WTC11 (cell line): ENCODE measurements around the gene ZFAND3. TPM values are rescaled to one million over a fixed set of nuclear protein-coding genes. Genes with fewer than 3 reads are reported as not detected.

Experiments used
- ATAC-seq: fragments of 200-7000 bp; cut with Tn5 transposase; 2 replicates; pipeline ENCODE4 v1.10.0; 2021; ENCODE audit warnings: mild to moderate bottlenecking, moderate library complexity
- CTCF ChIA-PET: fragments of 300-600 bp; sonication (Branson Sonifier 250); formaldehyde crosslinking; loops from one replicate; lab custom pipeline; 2021; ENCODE audit warnings: antibody characterized with exemption; lab: Charles Lee
- POLR2A ChIA-PET: fragments of 350-600 bp; sonication (Branson Sonifier 250); formaldehyde crosslinking; loops from one replicate; lab custom pipeline; 2021; ENCODE audit warnings: antibody characterized with exemption; lab: Charles Lee
- DNase-seq: peaks from one replicate; pipeline ENCODE4 v3.0.0; 2021; ENCODE audit warnings: low spot score
- H3K27ac Mint-ChIP-seq: 2 replicates; pipeline ENCODE4 v1.8.0; 2021; ENCODE audit warnings: mixed read lengths
- H3K27me3 Mint-ChIP-seq: 2 replicates; pipeline ENCODE4 v1.8.0; 2021; ENCODE audit warnings: low read depth, mild to moderate bottlenecking, moderate library complexity, mixed read lengths
- H3K36me3 Mint-ChIP-seq: 2 replicates; pipeline ENCODE4 v1.8.0; 2021; ENCODE audit warnings: mixed read lengths
- H3K4me1 Mint-ChIP-seq: 2 replicates; pipeline ENCODE4 v1.8.0; 2022; ENCODE audit warnings: mixed read lengths
- H3K4me3 Mint-ChIP-seq: 2 replicates; pipeline ENCODE4 v1.8.0; 2021; ENCODE audit warnings: mild to moderate bottlenecking, moderate library complexity, mixed read lengths
- H3K9me3 Mint-ChIP-seq: 2 replicates; pipeline ENCODE4 v1.8.0; 2021; ENCODE audit warnings: mixed read lengths
- ATF1 ChIP-seq: sonication (generic); formaldehyde crosslinking; IDR thresholded peaks from 2 replicates; pipeline ENCODE4 v1.8.1; 2023; ENCODE audit warnings: mild to moderate bottlenecking, moderate library complexity, missing genetic modification reagents
- EMX1 ChIP-seq: fragments of 250-450 bp; sonication (Bioruptor Pico); IDR thresholded peaks from 2 replicates; pipeline ENCODE4 v1.8.0; 2021; ENCODE audit warnings: mild to moderate bottlenecking
- FOXK1 ChIP-seq: sonication (generic); formaldehyde crosslinking; IDR thresholded peaks from 2 replicates; pipeline ENCODE4 v1.8.0; 2022; ENCODE audit warnings: mild to moderate bottlenecking, moderate library complexity, missing genetic modification reagents
- GRHL2 ChIP-seq: fragments of 250-450 bp; sonication (Bioruptor Pico); IDR thresholded peaks from 2 replicates; pipeline ENCODE4 v1.8.0; 2022; ENCODE audit warnings: mild to moderate bottlenecking, moderate library complexity; ENCODE audit not compliant: insufficient replicate concordance, severe bottlenecking
- JAZF1 ChIP-seq: fragments of 250-450 bp; sonication (Bioruptor Pico); IDR thresholded peaks from 2 replicates; pipeline ENCODE4 v1.9.0; 2021; ENCODE audit warnings: moderate library complexity, mild to moderate bottlenecking, inconsistent platforms
- MYBL2 ChIP-seq: sonication (generic); formaldehyde crosslinking; IDR thresholded peaks from 2 replicates; pipeline ENCODE4 v1.8.1; 2023; ENCODE audit warnings: mild to moderate bottlenecking, moderate library complexity, missing genetic modification reagents
- NR1H2 ChIP-seq: sonication (generic); formaldehyde crosslinking; IDR thresholded peaks from 2 replicates; pipeline ENCODE4 v1.9.0; 2021; ENCODE audit warnings: mild to moderate bottlenecking, moderate library complexity, missing genetic modification reagents
- NR3C1 ChIP-seq: sonication (generic); formaldehyde crosslinking; conservative IDR thresholded peaks from 2 replicates; pipeline ENCODE4 v1.8.1; 2023; ENCODE audit warnings: low read depth, mild to moderate bottlenecking, missing genetic modification reagents
- RELA ChIP-seq: sonication (generic); formaldehyde crosslinking; IDR thresholded peaks from 2 replicates; pipeline ENCODE4 v1.8.1; 2022; ENCODE audit warnings: missing genetic modification reagents, mild to moderate bottlenecking, borderline replicate concordance
- RORB ChIP-seq: fragments of 250-450 bp; sonication (Bioruptor Pico); IDR thresholded peaks from 2 replicates; pipeline ENCODE4 v1.9.0; 2021; ENCODE audit warnings: mild to moderate bottlenecking
- SMAD3 ChIP-seq: sonication (generic); formaldehyde crosslinking; IDR thresholded peaks from 2 replicates; pipeline ENCODE4 v1.8.0; 2022; ENCODE audit warnings: missing genetic modification reagents, mild to moderate bottlenecking, borderline replicate concordance
- TCF7 ChIP-seq: sonication (generic); formaldehyde crosslinking; IDR thresholded peaks from 2 replicates; pipeline ENCODE4 v1.8.0; 2022; ENCODE audit warnings: mild to moderate bottlenecking, low read depth, missing genetic modification reagents, moderate library complexity
- TEAD1 ChIP-seq: sonication (generic); formaldehyde crosslinking; IDR thresholded peaks from 2 replicates; pipeline ENCODE4 v1.8.0; 2022; ENCODE audit warnings: mild to moderate bottlenecking, missing genetic modification reagents
- ZNF232 ChIP-seq: sonication (generic); formaldehyde crosslinking; IDR thresholded peaks from 2 replicates; pipeline ENCODE4 v1.8.0; 2022; ENCODE audit warnings: mild to moderate bottlenecking, missing genetic modification reagents
- total RNA-seq: library from RNA; stranded (reverse); gene quantifications from 3 replicates; pipeline ENCODE4 v1.2.3, GENCODE V29; 2021
- TF ChIP-seq, protein P1 (sequence below): sonication (generic); formaldehyde crosslinking; IDR thresholded peaks from 2 replicates; pipeline ENCODE4 v1.8.1; 2022; ENCODE audit warnings: mild to moderate bottlenecking, missing genetic modification reagents, moderate library complexity, borderline replicate concordance
- TF ChIP-seq, protein P2 (sequence below): sonication (generic); formaldehyde crosslinking; IDR thresholded peaks from 2 replicates; pipeline ENCODE4 v1.8.1; 2023; ENCODE audit warnings: mild to moderate bottlenecking, moderate library complexity, missing genetic modification reagents
- TF ChIP-seq, protein P3 (sequence below): fragments of 250-450 bp; sonication (Bioruptor Pico); IDR thresholded peaks from 2 replicates; pipeline ENCODE4 v1.8.0; 2021; ENCODE audit warnings: mild to moderate bottlenecking
- TF ChIP-seq, protein P4 (sequence below): sonication (generic); formaldehyde crosslinking; IDR thresholded peaks from 2 replicates; pipeline ENCODE4 v1.8.1; 2022; ENCODE audit warnings: mild to moderate bottlenecking, moderate library complexity, missing genetic modification reagents
- TF ChIP-seq, protein P5 (sequence below): fragments of 200-600 bp; IDR thresholded peaks from 2 replicates; pipeline ENCODE4 v1.8.0; 2022; ENCODE audit warnings: antibody characterized with exemption
- TF ChIP-seq, protein P6 (sequence below): sonication (generic); formaldehyde crosslinking; IDR thresholded peaks from 2 replicates; pipeline ENCODE4 v1.8.0; 2022; ENCODE audit warnings: mild to moderate bottlenecking, missing genetic modification reagents

The ZFAND3 gene
- total RNA-seq, 1 experiment from 2014 or later, result 50.3 TPM

DNA sequence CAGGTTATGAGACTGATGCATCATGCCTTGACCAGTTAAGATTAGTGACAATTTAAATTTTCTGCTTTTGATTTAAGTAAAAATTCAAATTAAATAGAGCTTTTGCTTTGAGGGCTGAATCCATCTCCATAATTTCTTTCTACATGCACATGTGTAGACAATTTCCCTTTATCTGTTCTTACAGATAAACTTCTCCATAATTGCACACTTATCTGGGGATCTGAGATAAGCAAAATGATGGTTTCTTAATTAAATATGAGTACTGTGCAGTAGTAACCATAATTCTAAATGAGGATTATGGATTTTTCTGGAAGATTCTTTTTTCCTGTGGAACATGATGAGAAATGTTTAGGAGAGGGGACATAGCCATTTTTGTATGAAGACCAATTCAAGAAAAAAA is 44.7 kb downstream of the ZFAND3 start (continued):
- TF ChIP-seq EMX1, result no peak
- TF ChIP-seq, protein P1, sequence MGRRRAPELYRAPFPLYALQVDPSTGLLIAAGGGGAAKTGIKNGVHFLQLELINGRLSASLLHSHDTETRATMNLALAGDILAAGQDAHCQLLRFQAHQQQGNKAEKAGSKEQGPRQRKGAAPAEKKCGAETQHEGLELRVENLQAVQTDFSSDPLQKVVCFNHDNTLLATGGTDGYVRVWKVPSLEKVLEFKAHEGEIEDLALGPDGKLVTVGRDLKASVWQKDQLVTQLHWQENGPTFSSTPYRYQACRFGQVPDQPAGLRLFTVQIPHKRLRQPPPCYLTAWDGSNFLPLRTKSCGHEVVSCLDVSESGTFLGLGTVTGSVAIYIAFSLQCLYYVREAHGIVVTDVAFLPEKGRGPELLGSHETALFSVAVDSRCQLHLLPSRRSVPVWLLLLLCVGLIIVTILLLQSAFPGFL, result no peak
- no peak for TF ChIP-seq TCF7
- TF ChIP-seq MYBL2 (CRISPR knock-in tag), result no peak
- TF ChIP-seq GRHL2 (CRISPR knock-in tag), result no peak

DNA sequence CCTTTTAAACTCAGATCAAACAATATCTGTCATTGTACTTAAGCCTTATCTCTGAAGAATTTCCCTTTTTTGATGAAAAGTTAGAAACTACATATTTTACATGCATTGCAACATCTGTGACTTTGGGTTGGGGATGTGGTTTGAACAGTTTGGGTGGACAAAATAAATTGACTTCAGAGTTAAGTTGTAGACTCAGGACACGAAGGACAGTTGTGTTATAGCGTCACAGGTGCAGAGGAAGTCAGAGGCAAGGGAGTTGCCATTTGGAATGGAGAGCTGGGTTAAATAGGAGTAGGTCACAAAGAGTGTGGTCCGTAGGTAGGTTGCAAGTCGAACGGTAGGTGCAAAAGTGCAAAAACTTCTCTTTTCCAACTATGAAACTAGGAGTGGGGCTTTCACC is 46.0 kb downstream of the ZFAND3 start:
- CTCF ChIA-PET, result interaction anchor here (1.0 kb wide), 1 partner anchor 74 kb away, joined by 4 read pairs; no protein-coding TSS in a partner anchor
- TF ChIP-seq NR3C1 (CRISPR knock-in tag), result no peak
- no peak for TF ChIP-seq RELA
- TF ChIP-seq, protein P2, sequence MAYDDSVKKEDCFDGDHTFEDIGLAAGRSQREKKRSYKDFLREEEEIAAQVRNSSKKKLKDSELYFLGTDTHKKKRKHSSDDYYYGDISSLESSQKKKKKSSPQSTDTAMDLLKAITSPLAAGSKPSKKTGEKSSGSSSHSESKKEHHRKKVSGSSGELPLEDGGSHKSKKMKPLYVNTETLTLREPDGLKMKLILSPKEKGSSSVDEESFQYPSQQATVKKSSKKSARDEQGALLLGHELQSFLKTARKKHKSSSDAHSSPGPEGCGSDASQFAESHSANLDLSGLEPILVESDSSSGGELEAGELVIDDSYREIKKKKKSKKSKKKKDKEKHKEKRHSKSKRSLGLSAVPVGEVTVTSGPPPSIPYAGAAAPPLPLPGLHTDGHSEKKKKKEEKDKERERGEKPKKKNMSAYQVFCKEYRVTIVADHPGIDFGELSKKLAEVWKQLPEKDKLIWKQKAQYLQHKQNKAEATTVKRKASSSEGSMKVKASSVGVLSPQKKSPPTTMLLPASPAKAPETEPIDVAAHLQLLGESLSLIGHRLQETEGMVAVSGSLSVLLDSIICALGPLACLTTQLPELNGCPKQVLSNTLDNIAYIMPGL, result no peak
- TF ChIP-seq SMAD3 (CRISPR knock-in tag), result no peak
- TF ChIP-seq ZNF232 (CRISPR knock-in tag), result no peak
- TF ChIP-seq, protein P3, sequence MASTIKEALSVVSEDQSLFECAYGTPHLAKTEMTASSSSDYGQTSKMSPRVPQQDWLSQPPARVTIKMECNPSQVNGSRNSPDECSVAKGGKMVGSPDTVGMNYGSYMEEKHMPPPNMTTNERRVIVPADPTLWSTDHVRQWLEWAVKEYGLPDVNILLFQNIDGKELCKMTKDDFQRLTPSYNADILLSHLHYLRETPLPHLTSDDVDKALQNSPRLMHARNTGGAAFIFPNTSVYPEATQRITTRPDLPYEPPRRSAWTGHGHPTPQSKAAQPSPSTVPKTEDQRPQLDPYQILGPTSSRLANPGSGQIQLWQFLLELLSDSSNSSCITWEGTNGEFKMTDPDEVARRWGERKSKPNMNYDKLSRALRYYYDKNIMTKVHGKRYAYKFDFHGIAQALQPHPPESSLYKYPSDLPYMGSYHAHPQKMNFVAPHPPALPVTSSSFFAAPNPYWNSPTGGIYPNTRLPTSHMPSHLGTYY (CRISPR knock-in tag), result no peak
- no peak for TF ChIP-seq FOXK1
- no peak for TF ChIP-seq NR1H2 (CRISPR knock-in tag)
- TF ChIP-seq RORB (CRISPR knock-in tag), result no peak
- no peak for TF ChIP-seq TEAD1
- TF ChIP-seq, protein P1, result no peak
- TF ChIP-seq, protein P4, sequence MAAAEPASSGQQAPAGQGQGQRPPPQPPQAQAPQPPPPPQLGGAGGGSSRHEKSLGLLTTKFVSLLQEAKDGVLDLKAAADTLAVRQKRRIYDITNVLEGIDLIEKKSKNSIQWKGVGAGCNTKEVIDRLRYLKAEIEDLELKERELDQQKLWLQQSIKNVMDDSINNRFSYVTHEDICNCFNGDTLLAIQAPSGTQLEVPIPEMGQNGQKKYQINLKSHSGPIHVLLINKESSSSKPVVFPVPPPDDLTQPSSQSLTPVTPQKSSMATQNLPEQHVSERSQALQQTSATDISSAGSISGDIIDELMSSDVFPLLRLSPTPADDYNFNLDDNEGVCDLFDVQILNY, result no peak
- TF ChIP-seq JAZF1 (CRISPR knock-in tag), result no peak
- TF ChIP-seq, protein P5, sequence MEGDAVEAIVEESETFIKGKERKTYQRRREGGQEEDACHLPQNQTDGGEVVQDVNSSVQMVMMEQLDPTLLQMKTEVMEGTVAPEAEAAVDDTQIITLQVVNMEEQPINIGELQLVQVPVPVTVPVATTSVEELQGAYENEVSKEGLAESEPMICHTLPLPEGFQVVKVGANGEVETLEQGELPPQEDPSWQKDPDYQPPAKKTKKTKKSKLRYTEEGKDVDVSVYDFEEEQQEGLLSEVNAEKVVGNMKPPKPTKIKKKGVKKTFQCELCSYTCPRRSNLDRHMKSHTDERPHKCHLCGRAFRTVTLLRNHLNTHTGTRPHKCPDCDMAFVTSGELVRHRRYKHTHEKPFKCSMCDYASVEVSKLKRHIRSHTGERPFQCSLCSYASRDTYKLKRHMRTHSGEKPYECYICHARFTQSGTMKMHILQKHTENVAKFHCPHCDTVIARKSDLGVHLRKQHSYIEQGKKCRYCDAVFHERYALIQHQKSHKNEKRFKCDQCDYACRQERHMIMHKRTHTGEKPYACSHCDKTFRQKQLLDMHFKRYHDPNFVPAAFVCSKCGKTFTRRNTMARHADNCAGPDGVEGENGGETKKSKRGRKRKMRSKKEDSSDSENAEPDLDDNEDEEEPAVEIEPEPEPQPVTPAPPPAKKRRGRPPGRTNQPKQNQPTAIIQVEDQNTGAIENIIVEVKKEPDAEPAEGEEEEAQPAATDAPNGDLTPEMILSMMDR, result no peak
- TF ChIP-seq ATF1 (CRISPR knock-in tag), result no peak
- TF ChIP-seq, protein P6, sequence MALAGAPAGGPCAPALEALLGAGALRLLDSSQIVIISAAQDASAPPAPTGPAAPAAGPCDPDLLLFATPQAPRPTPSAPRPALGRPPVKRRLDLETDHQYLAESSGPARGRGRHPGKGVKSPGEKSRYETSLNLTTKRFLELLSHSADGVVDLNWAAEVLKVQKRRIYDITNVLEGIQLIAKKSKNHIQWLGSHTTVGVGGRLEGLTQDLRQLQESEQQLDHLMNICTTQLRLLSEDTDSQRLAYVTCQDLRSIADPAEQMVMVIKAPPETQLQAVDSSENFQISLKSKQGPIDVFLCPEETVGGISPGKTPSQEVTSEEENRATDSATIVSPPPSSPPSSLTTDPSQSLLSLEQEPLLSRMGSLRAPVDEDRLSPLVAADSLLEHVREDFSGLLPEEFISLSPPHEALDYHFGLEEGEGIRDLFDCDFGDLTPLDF (CRISPR knock-in tag), result no peak
- Mint-ChIP-seq H3K4me1 (peaks cover 28% of the 10 kb centered on the region), H3K27me3 (no peaks in the 10 kb centered on the region), H3K36me3 (no peaks in the 10 kb centered on the region), H3K9me3 (no peaks in the 10 kb centered on the region), H3K4me3 (no peak overlapping the region), H3K27ac (no peak overlapping the region)
- POLR2A ChIA-PET, result no interaction called here
- ATAC-seq (no peak), DNase-seq (no peak)
